ENCODE measurements around the gene UNC13C.

DNA sequence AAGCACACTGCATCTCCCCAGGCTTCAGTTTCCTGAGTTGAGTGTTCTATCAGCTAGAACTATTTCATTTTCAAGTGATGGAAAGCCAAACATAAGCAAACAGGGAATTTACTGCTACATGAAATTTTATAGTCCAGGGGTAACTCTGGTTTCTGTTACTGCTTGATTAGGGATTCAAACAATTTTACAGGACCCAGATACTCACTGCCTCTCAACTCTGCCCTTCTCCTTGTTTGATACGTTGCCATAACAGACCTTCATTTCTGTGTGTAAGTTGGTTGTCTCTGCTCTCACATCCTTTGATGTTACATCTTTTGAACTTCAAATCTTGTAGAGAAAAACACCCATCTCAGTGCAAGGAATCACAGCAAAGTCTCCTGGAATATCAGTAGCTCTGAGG, 572.7 kb downstream of the UNC13C start:
- TF ChIP-seq EZH2 (IDR thresholded peaks at IDR 0.05) (no peak), ATF3 (IDR thresholded peaks at IDR 0.05) (no peak), EZH2phosphoT487 (IDR thresholded peaks at IDR 0.05; ENCODE audit: borderline replicate concordance) (no peak), ZNF274 (IDR thresholded peaks at IDR 0.05; ENCODE audit: low read depth, low read length) (no peak), CTCF (IDR thresholded peaks at IDR 0.05 in 2 of 3, conservative IDR thresholded peaks at IDR 0.05 in 1 of 3; ENCODE audit: borderline replicate concordance in 1 of 3, insufficient read depth in 1 of 3, low read depth in 2 of 3, low read length in 2 of 3) (no peak)

All from HCT116 (cell line).